Thymus (tissue), 11 donors: ENCODE results near the gene ANKRD31. TPM values are rescaled to one million over a fixed set of nuclear protein-coding genes. Genes with fewer than 3 reads are reported as not detected.
"Not testable (repeated sequence)": the region's sequence is repeated elsewhere in the genome, so short reads cannot be mapped to it uniquely, and the experiment has no call there.

Source experiments
- DNase-seq, 9 donors: peaks; one replicate each; pipeline ENCODE4 v3.0.0-alpha.2; 2013; ENCODE audit warnings: low spot score in 9 of 9, low read depth in 6 of 9, missing footprints in 1 of 9
- H3K27ac ChIP-seq, 2 donors: one replicate each; pipeline ENCODE4 v1.5.1; 2013; ENCODE audit warnings: control low read depth in 1 of 2, low read depth in 1 of 2, low read length in 1 of 2, mild to moderate bottlenecking in 1 of 2, moderate library complexity in 1 of 2
- H3K27me3 ChIP-seq, 2 donors: one replicate each; pipeline ENCODE4 v1.5.1; 2013; ENCODE audit warnings: low read length in 1 of 2; ENCODE audit not compliant: control insufficient read depth in 2 of 2, insufficient read depth in 1 of 2
- H3K36me3 ChIP-seq, 2 donors: one replicate each; pipeline ENCODE4 v1.5.1; 2013; ENCODE audit warnings: low read length in 1 of 2, mild to moderate bottlenecking in 1 of 2, moderate library complexity in 1 of 2; ENCODE audit not compliant: control insufficient read depth in 2 of 2, insufficient read depth in 2 of 2
- H3K4me1 ChIP-seq, 2 donors: one replicate each; pipeline ENCODE4 v1.5.1; 2013; ENCODE audit warnings: low read length in 2 of 2; ENCODE audit not compliant: control insufficient read depth in 2 of 2, insufficient read depth in 2 of 2
- H3K4me3 ChIP-seq, 2 donors: one replicate each; pipeline ENCODE4 v1.5.1; 2013; ENCODE audit warnings: low read length in 2 of 2, control low read depth in 1 of 2, mild to moderate bottlenecking in 1 of 2
- H3K9me3 ChIP-seq, 2 donors: one replicate each; pipeline ENCODE4 v1.5.1; 2013; ENCODE audit warnings: low read length in 1 of 2, mild to moderate bottlenecking in 1 of 2; ENCODE audit not compliant: control insufficient read depth in 2 of 2, insufficient read depth in 1 of 2
- WGBS: extraction: QIAGEN DNeasy Blood & Tissue Kit; methylation state at CpG from one replicate; pipeline ENCODE4 v1.1.7; 2013; 5-methylcytosine and 5-hydroxymethylcytosine counted together
- polyA plus RNA-seq: library from polyadenylated mRNA; stranded (reverse); fragments of 200-250 nt; gene quantifications from one replicate; pipeline ENCODE4 v1.2.3, GENCODE V29; 2013
- total RNA-seq: library from RNA; stranded (reverse); fragments of 120-200 nt; gene quantifications from one replicate; pipeline ENCODE4 v1.2.4, GENCODE V29; 2013
- donor health status: healthy.

Gene ANKRD31
- total and polyA plus RNA-seq, 2 donors = 0.61 to 0.64 TPM

DNA sequence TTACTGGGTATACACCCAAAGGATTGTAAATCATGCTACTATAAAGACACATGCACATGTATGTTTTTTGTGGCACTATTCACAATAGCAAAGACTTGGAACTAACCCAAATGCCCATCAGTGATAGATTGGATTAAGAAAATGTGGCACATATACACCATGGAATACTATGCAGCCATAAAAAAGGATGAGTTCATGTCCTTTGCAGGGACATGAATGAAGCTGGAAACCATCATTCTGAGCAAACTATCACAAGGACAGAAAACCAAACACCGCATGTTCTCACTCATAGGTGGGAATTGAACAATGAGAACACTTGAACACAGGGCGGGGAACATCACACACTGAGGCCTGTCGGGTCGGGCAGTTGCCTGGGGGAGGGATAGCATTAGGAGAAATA, 61.8 kb downstream of the ANKRD31 start:
- not testable (repeated sequence) for H3K4me1 ChIP-seq, H3K27ac ChIP-seq, H3K4me3 ChIP-seq, H3K27me3 ChIP-seq, H3K9me3 ChIP-seq, H3K36me3 ChIP-seq, DNase-seq
- WGBS = 88% methylated on average over 3 of the region's 4 CpGs

DNA sequence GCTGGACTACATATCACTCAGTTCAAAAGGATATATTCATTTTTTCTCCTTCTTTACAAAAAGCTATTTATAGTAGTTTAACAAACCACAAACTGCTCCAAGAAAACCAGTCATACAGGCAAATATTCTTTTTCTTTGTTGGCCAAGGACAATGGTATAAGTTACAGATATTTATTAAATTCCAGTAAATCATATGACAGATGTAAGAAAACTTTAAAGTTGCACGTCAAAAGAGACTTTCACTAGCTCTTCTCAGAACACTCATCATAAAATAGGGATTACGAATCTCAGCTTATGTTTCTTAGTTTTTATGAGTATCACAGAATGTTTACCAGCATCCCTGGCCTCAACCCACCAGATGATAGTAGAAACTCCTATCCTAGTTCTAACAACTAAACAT, 67.2 kb downstream of the ANKRD31 start:
- H3K36me3 ChIP-seq = no peaks in the 10 kb centered on the region
- WGBS = 99% methylated on average over 2 of the region's 2 CpGs

DNA sequence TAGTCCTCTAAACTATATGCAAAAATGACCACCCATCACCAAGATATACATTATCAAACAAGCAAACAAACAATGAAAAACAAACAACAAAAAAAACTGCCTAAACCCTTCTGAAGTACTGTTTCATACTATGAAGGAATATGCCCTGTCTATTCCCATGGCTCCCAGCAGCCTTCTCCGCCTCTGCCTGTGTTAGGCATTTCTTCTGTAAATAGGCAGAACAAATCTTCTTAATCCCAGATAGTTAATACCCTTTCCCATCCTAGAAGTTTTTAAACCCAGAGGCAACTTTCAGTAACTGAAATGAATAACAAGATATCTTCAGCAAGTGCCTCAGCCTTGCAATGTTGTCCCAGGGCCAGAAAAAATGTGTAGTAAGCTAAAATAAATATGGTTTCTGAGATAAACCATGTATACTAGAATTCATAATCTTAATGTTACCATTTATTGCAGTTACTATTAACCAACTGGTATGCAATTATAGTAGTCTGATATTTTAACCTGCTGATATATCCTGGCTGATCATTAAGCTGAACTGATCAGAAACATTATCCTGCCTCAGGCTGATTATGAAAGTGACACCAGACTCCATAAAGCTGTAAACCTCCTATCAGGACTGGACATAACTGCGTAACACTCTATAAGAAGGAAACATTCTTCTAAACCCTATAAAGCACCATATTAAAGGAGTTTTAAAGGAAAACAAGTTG, 68.5 kb downstream of the ANKRD31 start:
- 97% methylated on average over 2 of the region's 2 CpGs for WGBS
- no peak overlapping the region for H3K27ac ChIP-seq
- no peaks in the 10 kb centered on the region for H3K9me3 ChIP-seq
- H3K4me1 ChIP-seq = no peaks in the 10 kb centered on the region
- no peaks in the 10 kb centered on the region for H3K27me3 ChIP-seq
- H3K4me3 ChIP-seq = no peak overlapping the region
- H3K36me3 ChIP-seq = no peaks in the 10 kb centered on the region
- DNase-seq = no peak

More for the DNA sequence above, 67.2 kb downstream of the ANKRD31 start:
- H3K27me3 ChIP-seq = no peaks in the 10 kb centered on the region
- no peak overlapping the region for H3K4me3 ChIP-seq
- no peaks in the 10 kb centered on the region for H3K4me1 ChIP-seq
- no peak for DNase-seq
- H3K9me3 ChIP-seq = no peaks in the 10 kb centered on the region
- H3K27ac ChIP-seq = no peak overlapping the region

DNA sequence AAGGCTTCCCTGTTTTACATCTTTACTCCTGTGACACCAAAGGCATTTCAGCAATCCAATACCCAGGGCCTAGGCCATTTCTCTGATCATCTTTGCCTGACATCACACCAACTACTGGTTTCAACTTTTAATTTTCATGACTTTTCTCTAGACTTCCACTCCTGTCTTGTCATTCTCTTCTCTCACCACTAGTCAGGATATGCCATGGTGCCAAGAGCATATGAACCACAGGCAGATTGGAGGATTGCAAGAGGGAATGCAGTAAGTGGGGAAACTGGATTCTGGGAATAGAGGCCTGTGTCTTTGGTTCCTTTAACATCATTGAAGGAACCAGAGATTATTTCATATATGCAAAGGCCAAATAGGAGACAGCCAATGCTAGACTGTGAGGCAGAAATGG, 69.3 kb downstream of the ANKRD31 start:
- H3K9me3 ChIP-seq = no peaks in the 10 kb centered on the region
- H3K27ac ChIP-seq = no peak overlapping the region
- no peaks in the 10 kb centered on the region for H3K27me3 ChIP-seq
- no peaks in the 10 kb centered on the region for H3K4me1 ChIP-seq
- H3K36me3 ChIP-seq = no peaks in the 10 kb centered on the region
- DNase-seq = no peak
- H3K4me3 ChIP-seq = no peak overlapping the region

DNA sequence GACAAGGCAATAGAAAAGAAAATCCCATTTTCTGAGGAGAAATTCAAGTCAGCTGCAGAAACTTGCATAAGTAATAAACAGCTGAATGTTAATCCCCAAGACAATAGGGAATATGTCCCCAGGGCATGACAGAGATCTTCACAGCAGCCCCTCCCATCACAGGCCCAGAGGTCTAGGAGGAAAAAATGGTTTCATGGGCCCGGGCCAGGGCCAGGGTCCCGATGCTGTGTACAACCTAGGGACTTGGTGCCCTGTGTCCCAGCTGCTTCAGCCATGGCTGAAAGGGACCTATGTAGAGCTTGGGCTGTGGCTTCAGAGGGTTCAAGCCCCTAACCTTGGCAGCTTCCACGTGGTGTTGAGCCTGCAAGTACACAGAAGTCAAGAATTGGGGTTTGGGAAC, 75.2 kb downstream of the ANKRD31 start:
- DNase-seq, H3K4me3 ChIP-seq, H3K27me3 ChIP-seq, H3K4me1 ChIP-seq, H3K36me3 ChIP-seq, H3K9me3 ChIP-seq, H3K27ac ChIP-seq: not testable (repeated sequence)
- 89% methylated on average over 3 of the region's 3 CpGs for WGBS

DNA sequence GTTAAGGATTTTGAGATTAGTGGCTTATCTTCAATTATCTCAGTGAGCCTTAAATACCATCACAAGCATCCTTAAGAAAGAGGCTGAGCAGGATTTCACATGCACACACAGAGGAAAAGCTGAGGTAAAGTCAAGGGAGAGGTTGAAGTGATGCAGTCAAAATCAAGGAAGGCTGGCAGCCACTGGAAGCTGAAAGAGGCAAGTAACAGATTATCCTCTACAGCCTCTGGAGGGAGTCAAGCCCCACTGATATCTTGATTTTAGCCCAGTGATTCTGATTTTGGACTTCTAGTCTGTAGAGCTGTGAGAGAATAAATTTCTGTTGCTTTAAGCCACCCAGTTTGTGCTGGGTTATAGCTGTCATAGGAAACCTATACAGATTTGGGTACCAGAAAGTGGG, 80.1 kb downstream of the ANKRD31 start:
- H3K4me3 ChIP-seq = no peak overlapping the region
- no peaks in the 10 kb centered on the region for H3K4me1 ChIP-seq
- no peak for DNase-seq
- peaks cover under 1 to 2% of the 10 kb centered on the region in 2 donors for H3K9me3 ChIP-seq
- no peak overlapping the region for H3K27ac ChIP-seq
- no peaks in the 10 kb centered on the region for H3K27me3 ChIP-seq
- no peaks in the 10 kb centered on the region for H3K36me3 ChIP-seq

GRCh38 chr5:75152860-75153259, 83.8 kb downstream of the ANKRD31 start:
- DNase-seq = no peak
- H3K27ac ChIP-seq = no peak overlapping the region

GRCh38 chr5:75148051-75148450, 88.6 kb downstream of the ANKRD31 start:
- Histone ChIP-seq H3K27ac (no peak overlapping the region), H3K27me3 (no peaks in the 10 kb centered on the region), H3K9me3 (no peaks in the 10 kb centered on the region), H3K4me3 (no peak overlapping the region), H3K36me3 (no peaks in the 10 kb centered on the region), H3K4me1 (no peaks in the 10 kb centered on the region)
- 33% methylated on average over 2 of the region's 2 CpGs for WGBS
- no peak for DNase-seq

More at GRCh38 chr5:75152860-75153259, 83.8 kb downstream of the ANKRD31 start:
- no peaks in the 10 kb centered on the region for H3K4me1 ChIP-seq
- no peaks in the 10 kb centered on the region for H3K36me3 ChIP-seq
- no peaks in the 10 kb centered on the region for H3K27me3 ChIP-seq
- H3K4me3 ChIP-seq = no peak overlapping the region
- H3K9me3 ChIP-seq = no peaks in the 10 kb centered on the region

DNA sequence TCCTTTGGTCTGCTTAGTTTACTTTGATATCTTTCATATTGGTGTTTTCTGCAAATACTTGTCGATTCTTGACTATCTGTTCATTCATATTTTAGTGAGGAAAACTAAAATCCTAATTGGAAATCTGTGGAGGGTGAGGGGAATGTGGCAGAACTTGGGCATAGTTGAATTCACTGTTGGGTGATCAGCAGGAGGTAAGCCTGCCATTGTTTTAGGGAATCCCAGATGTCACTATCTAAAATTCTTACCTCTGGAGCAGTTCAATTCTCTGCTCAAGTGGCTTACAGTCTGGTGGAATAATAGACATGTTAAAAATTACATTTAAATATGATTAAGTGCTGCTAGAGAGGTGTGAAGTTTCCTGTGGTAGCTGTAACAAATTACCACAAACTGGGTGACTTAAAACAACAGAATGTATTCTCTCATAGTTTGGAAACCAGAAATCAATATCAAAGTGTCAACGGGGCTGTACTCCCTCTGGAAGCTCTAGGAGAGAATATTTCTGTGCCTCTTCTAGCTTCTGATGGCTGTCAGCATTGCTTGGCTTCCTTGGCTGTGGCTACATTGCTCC, 94.0 kb downstream of the ANKRD31 start:
- no peak for DNase-seq
- Histone ChIP-seq H3K36me3 (no peaks in the 10 kb centered on the region), H3K4me3 (no peak overlapping the region), H3K9me3 (no peaks in the 10 kb centered on the region), H3K27ac (no peak overlapping the region), H3K27me3 (no peaks in the 10 kb centered on the region), H3K4me1 (no peaks in the 10 kb centered on the region)
- 58% methylated on average over 2 of the region's 2 CpGs for WGBS
